Measurements from ENCODE around the gene B3GAT1.
A peak's percentile ranks its signal among the peaks of the same experiment; 100 is the strongest.

Gene B3GAT1

DNA sequence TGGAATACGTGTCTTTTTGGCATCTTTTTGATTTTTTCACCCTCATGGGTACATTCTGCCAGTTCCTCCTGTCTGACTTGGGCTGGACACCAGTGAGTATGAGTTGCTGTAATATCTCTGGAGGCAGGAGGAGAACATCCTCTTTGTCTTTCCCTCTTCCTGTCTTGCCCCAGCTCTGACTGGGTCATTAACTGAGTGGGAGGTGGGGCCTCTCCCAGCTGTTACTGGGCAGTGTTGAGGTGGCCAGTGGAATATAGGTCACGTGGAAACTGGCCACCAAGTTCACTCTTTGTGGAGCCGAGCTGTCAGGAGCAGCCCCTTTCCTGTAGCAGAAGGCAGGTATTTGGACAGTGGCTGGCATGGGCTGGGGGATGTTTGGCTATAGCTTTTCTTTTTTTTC is 78.1 kb downstream of the B3GAT1 start:
- TF ChIP-seq, protein P1, sequence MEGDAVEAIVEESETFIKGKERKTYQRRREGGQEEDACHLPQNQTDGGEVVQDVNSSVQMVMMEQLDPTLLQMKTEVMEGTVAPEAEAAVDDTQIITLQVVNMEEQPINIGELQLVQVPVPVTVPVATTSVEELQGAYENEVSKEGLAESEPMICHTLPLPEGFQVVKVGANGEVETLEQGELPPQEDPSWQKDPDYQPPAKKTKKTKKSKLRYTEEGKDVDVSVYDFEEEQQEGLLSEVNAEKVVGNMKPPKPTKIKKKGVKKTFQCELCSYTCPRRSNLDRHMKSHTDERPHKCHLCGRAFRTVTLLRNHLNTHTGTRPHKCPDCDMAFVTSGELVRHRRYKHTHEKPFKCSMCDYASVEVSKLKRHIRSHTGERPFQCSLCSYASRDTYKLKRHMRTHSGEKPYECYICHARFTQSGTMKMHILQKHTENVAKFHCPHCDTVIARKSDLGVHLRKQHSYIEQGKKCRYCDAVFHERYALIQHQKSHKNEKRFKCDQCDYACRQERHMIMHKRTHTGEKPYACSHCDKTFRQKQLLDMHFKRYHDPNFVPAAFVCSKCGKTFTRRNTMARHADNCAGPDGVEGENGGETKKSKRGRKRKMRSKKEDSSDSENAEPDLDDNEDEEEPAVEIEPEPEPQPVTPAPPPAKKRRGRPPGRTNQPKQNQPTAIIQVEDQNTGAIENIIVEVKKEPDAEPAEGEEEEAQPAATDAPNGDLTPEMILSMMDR (IDR thresholded peaks at IDR 0.05): no peak

DNA sequence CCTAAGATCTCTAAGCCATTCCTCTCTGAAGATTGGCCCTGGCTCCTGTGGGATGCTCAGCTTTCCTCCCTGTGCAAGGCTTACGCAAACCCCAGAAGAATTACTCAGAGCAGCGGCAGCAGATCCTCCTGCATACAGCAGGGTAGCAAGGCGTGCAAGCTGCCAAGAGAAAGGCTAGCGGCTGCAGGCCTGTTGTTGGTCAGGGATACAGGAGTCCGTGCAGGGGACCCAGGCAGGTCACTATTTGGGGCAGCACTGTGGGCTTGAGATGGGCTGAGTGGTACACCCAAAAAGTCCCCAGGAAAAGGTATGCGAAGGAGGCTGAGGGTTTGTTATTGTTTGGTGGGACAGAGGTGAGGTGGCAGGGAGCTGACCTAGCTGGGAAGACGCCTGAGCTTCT is 78.7 kb downstream of the B3GAT1 start:
- TF ChIP-seq, protein P1 (IDR thresholded peaks at IDR 0.05): no peak

DNA sequence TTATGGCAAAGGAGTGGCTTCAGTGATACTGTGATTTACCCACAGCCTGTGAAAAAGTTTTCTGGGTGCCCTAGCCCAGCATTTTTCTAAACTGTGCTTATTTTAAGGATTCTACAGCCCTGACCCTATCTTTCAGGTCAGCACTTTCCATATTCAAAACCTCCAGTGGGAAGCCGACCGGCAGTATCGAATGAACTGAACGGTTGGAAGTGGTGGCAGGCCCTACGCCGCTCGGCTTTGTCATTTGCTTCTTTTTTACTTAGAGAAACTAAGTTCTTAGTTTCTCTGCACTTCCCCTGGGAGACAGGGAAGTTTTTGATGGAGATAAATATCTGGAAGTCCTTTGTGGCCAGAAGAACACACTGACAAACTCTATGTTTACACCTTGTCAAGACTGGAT is 79.3 kb downstream of the B3GAT1 start:
- TF ChIP-seq, protein P1 (IDR thresholded peaks at IDR 0.05): no peak

DNA sequence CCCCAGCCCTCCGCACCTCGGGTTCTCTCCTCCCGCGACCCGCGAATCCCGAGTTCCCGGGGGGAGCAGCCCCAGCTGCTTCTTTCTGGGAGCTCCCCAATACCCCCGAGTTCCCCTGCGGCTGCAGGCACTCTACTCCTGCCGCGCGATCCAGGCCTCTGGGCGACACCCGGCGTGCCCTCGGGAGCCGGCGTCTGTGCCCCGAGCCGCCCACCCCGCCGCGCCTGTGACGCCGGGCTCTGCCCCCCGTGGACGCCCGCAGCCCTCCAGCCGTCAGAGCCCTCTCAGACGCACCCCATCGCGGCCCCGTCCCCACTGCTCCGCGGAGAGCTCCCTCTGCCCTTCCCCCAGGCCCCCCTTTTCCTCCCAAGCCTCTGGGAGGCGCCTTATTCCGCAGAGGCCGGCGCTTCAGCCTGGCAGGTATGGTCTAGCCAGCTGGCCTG is 79.8 kb downstream of the B3GAT1 start:
- TF ChIP-seq, protein P1 (IDR thresholded peaks at IDR 0.05): peak; percentile 42

DNA sequence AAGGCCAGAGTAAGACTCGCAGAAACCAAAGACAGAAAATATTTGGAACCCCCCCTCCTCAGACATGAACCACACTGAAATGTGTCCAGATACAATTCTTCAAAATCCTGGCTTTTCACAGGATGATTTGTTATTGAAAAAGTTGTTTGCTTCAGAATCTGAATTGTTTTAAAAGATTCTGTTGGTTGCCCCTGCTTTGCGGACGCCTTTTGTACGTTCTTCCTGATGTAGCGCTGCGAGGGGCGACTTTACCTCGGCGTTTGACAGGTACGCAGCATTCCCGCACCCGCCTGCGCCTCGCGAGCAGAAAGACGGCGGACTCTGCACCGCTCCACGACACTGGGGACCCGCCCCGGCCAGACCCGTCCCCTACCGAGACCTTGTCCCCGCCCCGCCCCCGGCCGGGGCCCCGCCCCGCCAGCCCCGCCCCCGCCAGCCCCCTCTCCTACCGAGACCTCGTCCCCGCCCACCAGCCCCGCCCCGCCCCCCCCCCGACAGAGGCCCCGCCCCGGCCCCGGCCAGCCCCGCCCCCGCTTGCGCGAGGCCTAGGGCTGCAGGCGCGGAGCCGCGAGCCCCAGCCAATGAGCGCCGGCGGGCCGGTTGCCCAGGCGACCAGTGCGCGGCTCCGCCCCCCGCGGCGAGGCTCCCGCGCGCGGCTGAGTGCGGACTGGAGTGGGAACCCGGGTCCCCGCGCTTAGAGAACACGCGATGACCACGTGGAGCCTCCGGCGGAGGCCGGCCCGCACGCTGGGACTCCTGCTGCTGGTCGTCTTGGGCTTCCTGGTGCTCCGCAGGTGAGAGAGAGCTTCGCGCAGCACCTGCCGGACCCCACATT is 80.5 kb downstream of the B3GAT1 start, which contains the start of gene GLB1L2:
TSS of gene GLB1L2 (plus strand) at position 635 of the 835 bp plus-strand sequence. CDS start at position 709, 74 bp downstream.
- TF ChIP-seq, protein P1 (IDR thresholded peaks at IDR 0.05): no peak

DNA sequence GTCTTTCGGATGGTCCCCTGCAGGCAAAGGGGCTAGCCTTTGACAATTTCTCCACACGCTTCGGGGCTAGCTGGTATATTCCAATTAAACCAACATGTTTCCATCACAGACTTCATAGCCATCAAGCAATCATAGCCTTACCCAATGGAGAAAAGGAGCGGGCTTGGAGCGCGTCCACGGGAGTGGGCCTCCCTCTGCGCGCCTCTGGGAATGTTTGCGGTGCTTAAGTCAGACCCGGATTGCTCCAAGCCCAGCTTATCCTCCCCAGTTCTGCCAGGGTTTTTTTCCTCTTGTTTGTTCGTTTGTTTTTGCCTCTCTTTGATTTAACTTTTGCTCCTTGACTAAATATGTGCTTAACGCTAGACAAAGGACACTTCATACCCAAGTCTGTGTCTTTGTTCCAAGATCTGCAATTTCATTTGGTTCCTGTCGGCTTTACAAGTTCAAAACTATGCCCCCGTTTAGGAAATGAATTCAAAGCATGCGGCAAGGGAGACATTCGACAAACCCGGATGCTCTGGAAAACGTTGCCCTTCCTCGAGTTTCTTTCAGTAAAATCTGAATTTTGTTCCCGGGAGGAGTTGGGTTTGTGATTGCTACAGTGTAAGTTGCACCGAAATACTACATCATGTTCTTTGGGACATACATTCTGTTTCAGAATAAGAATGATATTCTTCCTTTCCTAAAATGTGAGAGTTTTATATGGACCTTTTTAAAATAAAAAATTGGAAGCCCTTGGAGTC is 81.3 kb downstream of the B3GAT1 start:
- TF ChIP-seq, protein P1 (IDR thresholded peaks at IDR 0.05): no peak
